A673 (cell line): ENCODE results near the gene TNC.

ENCODE experiments used
- CTCF ChIP-seq: fragments of 300-800, 200-600 bp; sonication (generic); conservative IDR thresholded peaks from 2 replicates; pipeline ENCODE4 v1.5.1; 2017; ENCODE audit warnings: low read depth, mild to moderate bottlenecking, antibody characterized with exemption, low read length, moderate library complexity, mixed read lengths
- EZH2 ChIP-seq: fragments of 200-600 bp; sonication (generic); IDR thresholded peaks from 2 replicates; pipeline ENCODE4 v1.6.1; 2017; ENCODE audit warnings: borderline replicate concordance, low read depth, mild to moderate bottlenecking, mixed read lengths, antibody characterized with exemption, low read length; ENCODE audit not compliant: poor library complexity, severe bottlenecking

GRCh38 chr9:115143689-115144088, 25.7 kb upstream of the TNC start:
- TF ChIP-seq EZH2 (no peak), CTCF (no peak)
